Neural crest cell (in vitro differentiated cells): Measurements from ENCODE around the gene GAB2. TPM values are rescaled to one million over a fixed set of nuclear protein-coding genes. Genes with fewer than 3 reads are reported as not detected.

Experiments used
- DNase-seq: peaks from one replicate; pipeline ENCODE4 v3.0.0; 2021; ENCODE audit warnings: low read depth, mixed read lengths, low spot score
- H3K27ac Mint-ChIP-seq: one replicate; pipeline ENCODE4 v1.8.0; 2021; ENCODE audit warnings: mild to moderate bottlenecking, mixed read lengths; ENCODE audit not compliant: unreplicated experiment
- H3K27me3 Mint-ChIP-seq: 2 replicates; pipeline ENCODE4 v1.8.0; 2021; ENCODE audit warnings: low read depth, mild to moderate bottlenecking, mixed read lengths
- H3K36me3 Mint-ChIP-seq: 2 replicates; pipeline ENCODE4 v1.8.0; 2021; ENCODE audit warnings: low read depth, mild to moderate bottlenecking, mixed read lengths
- H3K4me1 Mint-ChIP-seq: 2 replicates; pipeline ENCODE4 v1.8.0; 2021; ENCODE audit warnings: mixed read lengths
- H3K4me3 Mint-ChIP-seq: one replicate; pipeline ENCODE4 v1.8.0; 2021; ENCODE audit warnings: mild to moderate bottlenecking, mixed read lengths
- H3K9me3 Mint-ChIP-seq: 2 replicates; pipeline ENCODE4 v1.8.0; 2021; ENCODE audit warnings: mixed read lengths
- CTCF ChIP-seq: fragments of 200-600 bp; sonication (generic); conservative IDR thresholded peaks from 2 replicates; pipeline ENCODE4 v1.5.0; 2021; ENCODE audit warnings: antibody characterized with exemption, mild to moderate bottlenecking
- total RNA-seq: library from RNA; stranded (reverse); gene quantifications from 2 replicates; pipeline ENCODE4 v1.2.1, GENCODE V29; 2021

GAB2 gene
- total RNA-seq, 1 donor from 2014 or later, result 27.9 TPM

- no peak for TF ChIP-seq CTCF
- DNase-seq, result no peak
- Mint-ChIP-seq H3K27me3 (no peaks in the 10 kb centered on the region), H3K36me3 (peaks cover 6% of the 10 kb centered on the region), H3K4me3 (no peak overlapping the region), H3K4me1 (peaks cover 14% of the 10 kb centered on the region), H3K27ac (no peak overlapping the region), H3K9me3 (no peaks in the 10 kb centered on the region)
These were observed 167.5 kb downstream of the GAB2 start for GRCh38 chr11:78250099-78250498.

- Mint-ChIP-seq H3K4me1 (peaks cover 10% of the 10 kb centered on the region), H3K4me3 (no peak overlapping the region), H3K27me3 (no peaks in the 10 kb centered on the region), H3K9me3 (no peaks in the 10 kb centered on the region), H3K36me3 (peaks cover 14% of the 10 kb centered on the region), H3K27ac (no peak overlapping the region)
- TF ChIP-seq CTCF, result no peak
- DNase-seq, result no peak
These were observed 168.7 kb downstream of the GAB2 start for GRCh38 chr11:78248903-78249302.

GRCh38 chr11:78248191-78248590 is 169.4 kb downstream of the GAB2 start:
- TF ChIP-seq CTCF, result no peak
- Mint-ChIP-seq H3K4me1 (peaks cover 5% of the 10 kb centered on the region), H3K27ac (no peak overlapping the region), H3K27me3 (no peaks in the 10 kb centered on the region), H3K4me3 (no peak overlapping the region), H3K36me3 (peaks cover 12% of the 10 kb centered on the region), H3K9me3 (no peaks in the 10 kb centered on the region)
- DNase-seq, result no peak

GRCh38 chr11:78244546-78245255 is 172.9 kb downstream of the GAB2 start:
- H3K27me3 Mint-ChIP-seq, result no peaks in the 10 kb centered on the region
- no peak overlapping the region for H3K4me3 Mint-ChIP-seq
- H3K4me1 Mint-ChIP-seq, result no peaks in the 10 kb centered on the region
- no peak for TF ChIP-seq CTCF
- no peak for DNase-seq
- H3K36me3 Mint-ChIP-seq, result peaks cover 30% of the 10 kb centered on the region
- H3K9me3 Mint-ChIP-seq, result peaks cover 12% of the 10 kb centered on the region
- H3K27ac Mint-ChIP-seq, result no peak overlapping the region

- H3K4me1 Mint-ChIP-seq, result no peaks in the 10 kb centered on the region
- TF ChIP-seq CTCF, result no peak
- no peaks in the 10 kb centered on the region for H3K27me3 Mint-ChIP-seq
- no peak for DNase-seq
- peaks cover 30% of the 10 kb centered on the region for H3K36me3 Mint-ChIP-seq
- no peak overlapping the region for H3K27ac Mint-ChIP-seq
- H3K4me3 Mint-ChIP-seq, result no peak overlapping the region
- H3K9me3 Mint-ChIP-seq, result peaks cover 12% of the 10 kb centered on the region
These were observed 173.5 kb downstream of the GAB2 start for GRCh38 chr11:78244080-78244479.
